ENCODE data around the gene MCM10.

DNA sequence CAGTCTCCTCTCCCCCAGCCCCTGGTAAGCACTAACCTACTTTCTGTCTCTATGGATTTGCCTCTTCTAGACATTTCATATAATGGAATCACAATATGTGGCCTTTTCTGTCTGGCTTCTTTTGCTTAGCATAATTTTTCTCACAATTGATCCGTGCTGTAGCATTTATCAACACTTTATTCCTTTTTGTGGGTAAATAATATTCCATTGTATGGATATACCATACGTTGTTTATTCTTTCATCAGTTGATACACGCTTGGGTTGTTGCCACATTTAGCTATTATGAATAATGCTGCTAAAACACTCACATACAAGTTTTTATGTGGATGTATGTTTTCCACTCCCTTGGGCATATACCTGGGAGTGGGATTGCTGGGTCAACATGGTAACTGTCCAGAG lies 25.8 kb downstream of the MCM10 start:
- TF ChIP-seq, protein P1, sequence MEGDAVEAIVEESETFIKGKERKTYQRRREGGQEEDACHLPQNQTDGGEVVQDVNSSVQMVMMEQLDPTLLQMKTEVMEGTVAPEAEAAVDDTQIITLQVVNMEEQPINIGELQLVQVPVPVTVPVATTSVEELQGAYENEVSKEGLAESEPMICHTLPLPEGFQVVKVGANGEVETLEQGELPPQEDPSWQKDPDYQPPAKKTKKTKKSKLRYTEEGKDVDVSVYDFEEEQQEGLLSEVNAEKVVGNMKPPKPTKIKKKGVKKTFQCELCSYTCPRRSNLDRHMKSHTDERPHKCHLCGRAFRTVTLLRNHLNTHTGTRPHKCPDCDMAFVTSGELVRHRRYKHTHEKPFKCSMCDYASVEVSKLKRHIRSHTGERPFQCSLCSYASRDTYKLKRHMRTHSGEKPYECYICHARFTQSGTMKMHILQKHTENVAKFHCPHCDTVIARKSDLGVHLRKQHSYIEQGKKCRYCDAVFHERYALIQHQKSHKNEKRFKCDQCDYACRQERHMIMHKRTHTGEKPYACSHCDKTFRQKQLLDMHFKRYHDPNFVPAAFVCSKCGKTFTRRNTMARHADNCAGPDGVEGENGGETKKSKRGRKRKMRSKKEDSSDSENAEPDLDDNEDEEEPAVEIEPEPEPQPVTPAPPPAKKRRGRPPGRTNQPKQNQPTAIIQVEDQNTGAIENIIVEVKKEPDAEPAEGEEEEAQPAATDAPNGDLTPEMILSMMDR (IDR thresholded peaks at IDR 0.05; ENCODE audit: insufficient read depth, low read length), result no peak
- TF ChIP-seq, protein P2, sequence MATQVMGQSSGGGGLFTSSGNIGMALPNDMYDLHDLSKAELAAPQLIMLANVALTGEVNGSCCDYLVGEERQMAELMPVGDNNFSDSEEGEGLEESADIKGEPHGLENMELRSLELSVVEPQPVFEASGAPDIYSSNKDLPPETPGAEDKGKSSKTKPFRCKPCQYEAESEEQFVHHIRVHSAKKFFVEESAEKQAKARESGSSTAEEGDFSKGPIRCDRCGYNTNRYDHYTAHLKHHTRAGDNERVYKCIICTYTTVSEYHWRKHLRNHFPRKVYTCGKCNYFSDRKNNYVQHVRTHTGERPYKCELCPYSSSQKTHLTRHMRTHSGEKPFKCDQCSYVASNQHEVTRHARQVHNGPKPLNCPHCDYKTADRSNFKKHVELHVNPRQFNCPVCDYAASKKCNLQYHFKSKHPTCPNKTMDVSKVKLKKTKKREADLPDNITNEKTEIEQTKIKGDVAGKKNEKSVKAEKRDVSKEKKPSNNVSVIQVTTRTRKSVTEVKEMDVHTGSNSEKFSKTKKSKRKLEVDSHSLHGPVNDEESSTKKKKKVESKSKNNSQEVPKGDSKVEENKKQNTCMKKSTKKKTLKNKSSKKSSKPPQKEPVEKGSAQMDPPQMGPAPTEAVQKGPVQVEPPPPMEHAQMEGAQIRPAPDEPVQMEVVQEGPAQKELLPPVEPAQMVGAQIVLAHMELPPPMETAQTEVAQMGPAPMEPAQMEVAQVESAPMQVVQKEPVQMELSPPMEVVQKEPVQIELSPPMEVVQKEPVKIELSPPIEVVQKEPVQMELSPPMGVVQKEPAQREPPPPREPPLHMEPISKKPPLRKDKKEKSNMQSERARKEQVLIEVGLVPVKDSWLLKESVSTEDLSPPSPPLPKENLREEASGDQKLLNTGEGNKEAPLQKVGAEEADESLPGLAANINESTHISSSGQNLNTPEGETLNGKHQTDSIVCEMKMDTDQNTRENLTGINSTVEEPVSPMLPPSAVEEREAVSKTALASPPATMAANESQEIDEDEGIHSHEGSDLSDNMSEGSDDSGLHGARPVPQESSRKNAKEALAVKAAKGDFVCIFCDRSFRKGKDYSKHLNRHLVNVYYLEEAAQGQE (IDR thresholded peaks at IDR 0.05; ENCODE audit: insufficient replicate concordance, low read depth), result no peak

Data from HL-60 (cell line).